Keratinocyte (primary cell): ENCODE results near the gene OR6C74. TPM values are rescaled to one million over a fixed set of nuclear protein-coding genes. Genes with fewer than 3 reads are reported as not detected.

Experiments used
- DNase-seq: peaks from one replicate; pipeline ENCODE4 v3.0.0-alpha.2; 2011; ENCODE audit warnings: low read depth, missing footprints, low spot score
- FAIRE-seq: peaks from 2 replicates; lab custom pipeline; 2011; peaks lifted over from hg19 to GRCh38; lab: Jason Lieb, UNC
- H2AFZ ChIP-seq: 2 replicates; pipeline ENCODE4 v1.6.0; 2012; ENCODE audit warnings: low read length, control low read depth, inconsistent platforms; ENCODE audit not compliant: control insufficient read depth
- H3K27ac ChIP-seq: 2 replicates; pipeline ENCODE4 v1.5.1; 2011; ENCODE audit warnings: low read length; ENCODE audit not compliant: control insufficient read depth, insufficient read depth
- H3K27me3 ChIP-seq: 3 replicates; pipeline ENCODE4 v1.6.0; 2011; ENCODE audit warnings: low read length; ENCODE audit not compliant: control insufficient read depth, insufficient read depth; ENCODE audit errors: extremely low read depth
- H3K36me3 ChIP-seq, 2 experiments: 2 replicates in 1 of 2; 3 replicates in 1 of 2; pipeline ENCODE4 v1.5.1; 2011; ENCODE audit warnings: low read length in 2 of 2, mild to moderate bottlenecking in 1 of 2; ENCODE audit not compliant: control insufficient read depth in 2 of 2, insufficient read depth in 2 of 2; ENCODE audit errors: extremely low read depth in 1 of 2
- H3K4me1 ChIP-seq: 3 replicates; pipeline ENCODE4 v1.5.1; 2011; ENCODE audit warnings: low read length; ENCODE audit not compliant: control insufficient read depth, insufficient read depth; ENCODE audit errors: extremely low read depth
- H3K4me2 ChIP-seq: 3 replicates; pipeline ENCODE4 v1.6.0; 2011; ENCODE audit warnings: low read depth, low read length; ENCODE audit not compliant: control insufficient read depth, insufficient read depth; ENCODE audit errors: extremely low read depth
- H3K4me3 ChIP-seq, 3 experiments: fragments of 200-600 bp in 1 of 3; sonication (generic) in 1 of 3; 2 replicates in 2 of 3; 3 replicates in 1 of 3; pipeline ENCODE4 v1.5.1; 2011 to 2016; ENCODE audit warnings: low read length in 3 of 3, mild to moderate bottlenecking in 3 of 3, control low read depth in 2 of 3, inconsistent platforms in 1 of 3, low read depth in 1 of 3, mixed read lengths in 1 of 3, mixed run types in 1 of 3, moderate library complexity in 1 of 3; ENCODE audit not compliant: control insufficient read depth in 2 of 3, insufficient read depth in 2 of 3; ENCODE audit errors: extremely low read depth in 1 of 3
- H3K79me2 ChIP-seq: 2 replicates; pipeline ENCODE4 v1.6.0; 2012; ENCODE audit warnings: low read length; ENCODE audit not compliant: control insufficient read depth, insufficient read depth
- H3K9ac ChIP-seq: 3 replicates; pipeline ENCODE4 v1.6.0; 2011; ENCODE audit warnings: low read length; ENCODE audit not compliant: control insufficient read depth, insufficient read depth; ENCODE audit errors: extremely low read depth
- H3K9me1 ChIP-seq: 3 replicates; pipeline ENCODE4 v1.6.0; 2011; ENCODE audit warnings: low read length; ENCODE audit not compliant: control insufficient read depth, insufficient read depth; ENCODE audit errors: extremely low read depth
- H3K9me3 ChIP-seq: 2 replicates; pipeline ENCODE4 v1.5.1; 2012; ENCODE audit warnings: low read depth, low read length; ENCODE audit not compliant: control insufficient read depth
- H4K20me1 ChIP-seq: 3 replicates; pipeline ENCODE4 v1.6.0; 2011; ENCODE audit warnings: low read length; ENCODE audit not compliant: control insufficient read depth, insufficient read depth; ENCODE audit errors: extremely low read depth
- CTCF ChIP-seq, 3 experiments: IDR thresholded peaks in 1 of 3; conservative IDR thresholded peaks in 1 of 3; optimal IDR thresholded peaks in 1 of 3; 2 replicates in 2 of 3; 3 replicates in 1 of 3; pipeline versions ENCODE3 to v1.5.1; 2011; ENCODE audit warnings: low read length in 3 of 3, mild to moderate bottlenecking in 3 of 3, moderate library complexity in 2 of 3, control low read depth in 1 of 3, inconsistent platforms in 1 of 3; ENCODE audit not compliant: insufficient read depth in 2 of 3; ENCODE audit errors: extremely low read depth in 1 of 3
- EZH2 ChIP-seq: IDR thresholded peaks from one replicate; pipeline ENCODE4 v1.6.1; 2012; ENCODE audit warnings: inconsistent platforms, mild to moderate bottlenecking, low read length, moderate library complexity
- dilution Hi-C: fragments of 300-500 bp; cut with MboI; formaldehyde crosslinking; loops from one replicate; pipeline ENCODE4 v1.7.0; 2020; ENCODE audit warnings: low sequenced_read_pairs; ENCODE audit not compliant: extremely low pct_ligation_motif_present
- polyA plus RNA-seq, 5 experiments: library from polyadenylated mRNA; depleted of rRNA in 3 of 5; stranded (reverse) in 3 of 5; stranded (forward) in 1 of 5; unstranded in 1 of 5; fragments of >200 nt; gene quantifications; 1 replicate in 1 of 5; 2 replicates in 3 of 5; 3 replicates in 1 of 5; pipeline versions ENCODE4 v1.2.1 to v1.2.3, GENCODE V29; 2011 to 2012; ENCODE audit warnings: missing spikeins in 2 of 5, low read depth in 1 of 5, low replicate concordance in 1 of 5

OR6C74 gene
- polyA plus RNA-seq, 1 donor (not counting 4 experiments of a cell fraction or from before 2014, with no cell fraction given): not detected

GRCh38 chr12:55226523-55226922, 17.9 kb upstream of the OR6C74 start:
- Histone ChIP-seq H3K4me1 (no peaks in the 10 kb centered on the region), H3K4me2 (no peak overlapping the region), H3K79me2 (no peaks in the 10 kb centered on the region), H4K20me1 (no peaks in the 10 kb centered on the region), H3K27me3 (no peaks in the 10 kb centered on the region), H3K4me3 (no peak overlapping the region), H3K9me3 (no peaks in the 10 kb centered on the region), H3K36me3 (no peaks in the 10 kb centered on the region), H2AFZ (no peak overlapping the region), H3K27ac (no peak overlapping the region), H3K9me1 (no peaks in the 10 kb centered on the region), H3K9ac (no peak overlapping the region)
- DNase-seq: no peak
- dilution Hi-C loops: no loop called here
- no peak for TF ChIP-seq EZH2
- FAIRE-seq: no peak

- TF ChIP-seq EZH2 (no peak), CTCF (optimal IDR thresholded peaks at IDR 0.05 in 1 of 3, IDR thresholded peaks at IDR 0.05 in 1 of 3, conservative IDR thresholded peaks at IDR 0.05 in 1 of 3; ENCODE audit: extremely low read depth in 1 of 3, insufficient read depth in 2 of 3, low read length in 3 of 3) (no peak)
- no peak overlapping the region for H3K9ac ChIP-seq
- no peak overlapping the region for H2AFZ ChIP-seq
- H4K20me1 ChIP-seq: no peaks in the 10 kb centered on the region
- FAIRE-seq (no peak), DNase-seq (no peak)
- H3K4me3 ChIP-seq: no peak overlapping the region
- no peaks in the 10 kb centered on the region for H3K27me3 ChIP-seq
- no peak overlapping the region for H3K4me2 ChIP-seq
- H3K36me3 ChIP-seq: no peaks in the 10 kb centered on the region
- no peak overlapping the region for H3K27ac ChIP-seq
- no peaks in the 10 kb centered on the region for H3K79me2 ChIP-seq
- no peaks in the 10 kb centered on the region for H3K9me3 ChIP-seq
- no peaks in the 10 kb centered on the region for H3K9me1 ChIP-seq
- dilution Hi-C loops: no loop called here
- H3K4me1 ChIP-seq: no peaks in the 10 kb centered on the region
Observed at GRCh38 chr12:55227643-55228042, 16.8 kb upstream of the OR6C74 start.

- dilution Hi-C loops: no loop called here
- no peak overlapping the region for H3K9ac ChIP-seq
- FAIRE-seq: no peak
Observed at GRCh38 chr12:55246159-55246558, 1.8 kb downstream of the OR6C74 start.

More at GRCh38 chr12:55246159-55246558, 1.8 kb downstream of the OR6C74 start:
- DNase-seq: no peak
- Histone ChIP-seq H4K20me1 (no peaks in the 10 kb centered on the region), H3K9me1 (no peaks in the 10 kb centered on the region), H3K27ac (no peak overlapping the region), H3K4me2 (no peak overlapping the region), H3K4me1 (no peaks in the 10 kb centered on the region), H3K9me3 (no peaks in the 10 kb centered on the region), H3K79me2 (no peaks in the 10 kb centered on the region), H2AFZ (no peak overlapping the region), H3K27me3 (no peaks in the 10 kb centered on the region), H3K4me3 (no peak overlapping the region), H3K36me3 (no peaks in the 10 kb centered on the region)
- TF ChIP-seq CTCF (optimal IDR thresholded peaks at IDR 0.05 in 1 of 3, IDR thresholded peaks at IDR 0.05 in 1 of 3, conservative IDR thresholded peaks at IDR 0.05 in 1 of 3; ENCODE audit: extremely low read depth in 1 of 3, insufficient read depth in 2 of 3, low read length in 3 of 3) (no peak), EZH2 (no peak)
